Measurements from ENCODE around the gene VAX1.
A peak's percentile ranks its signal among the peaks of the same experiment; 100 is the strongest.

The VAX1 gene

GRCh38 chr10:117174439-117175214, 36.6 kb upstream of the VAX1 start:
- H3K79me1 ChIP-seq (ENCODE audit: low read depth, low read length), result no peaks in the 10 kb centered on the region
- H3K9ac ChIP-seq (ENCODE audit: low read depth, low read length, poor library complexity), result peak overlapping the region; percentile 81
- H3K9me3 ChIP-seq (replicated peaks in 1 of 2; ENCODE audit: control insufficient read depth in 2 of 2, insufficient read depth in 1 of 2, low read depth in 1 of 2, low read length in 2 of 2), result no peaks in the 10 kb centered on the region
- no peak overlapping the region for H4K8ac ChIP-seq (ENCODE audit: low read depth, low read length)
- no peak overlapping the region for H4K91ac ChIP-seq (ENCODE audit: low read depth, low read length, poor library complexity)
- peak; percentile 92 for DNase-seq (ENCODE audit: low spot score)
- H3K27me3 ChIP-seq (ENCODE audit: control insufficient read depth in 3 of 3, insufficient read depth in 3 of 3, low read depth in 1 of 3, low read length in 3 of 3), result peaks cover 2 to 59% (median 24%) of the 10 kb centered on the region in 3 experiments
- no peak overlapping the region for H3K14ac ChIP-seq (ENCODE audit: low read length)
- WGBS, 2 donors (ENCODE audit: extremely low coverage in 2 of 2, insufficient read length in 2 of 2, insufficient replicate concordance in 1 of 2), result no CpG with 5 or more reads among the region's 16 CpGs
- no peak overlapping the region for H3K23ac ChIP-seq (ENCODE audit: low read depth, low read length, poor library complexity)
- peak overlapping the region; percentile 90 for H3K4me2 ChIP-seq (ENCODE audit: insufficient read depth, low read length, poor library complexity, severe bottlenecking)
- H2AK5ac ChIP-seq (ENCODE audit: low read depth, low read length), result no peak overlapping the region
- H2BK120ac ChIP-seq (ENCODE audit: low read depth, low read length), result no peak overlapping the region
- H3K18ac ChIP-seq (ENCODE audit: low read length), result peak overlapping the region; percentile 22
- H3K27ac ChIP-seq (replicated peaks; ENCODE audit: low read length), result no peak overlapping the region
- H2BK15ac ChIP-seq (ENCODE audit: low read length), result no peak overlapping the region
- no peak overlapping the region for H2BK5ac ChIP-seq (ENCODE audit: low read length)
- no peaks in the 10 kb centered on the region for H3K36me3 ChIP-seq (replicated peaks in 1 of 2; ENCODE audit: control insufficient read depth in 2 of 2, insufficient read depth in 2 of 2, low read length in 2 of 2)
- H2BK12ac ChIP-seq (ENCODE audit: low read length), result no peak overlapping the region
- peaks cover 5 to 8% of the 10 kb centered on the region in 2 donors for H3K4me1 ChIP-seq (ENCODE audit: control insufficient read depth in 2 of 2, insufficient read depth in 1 of 2, low read depth in 1 of 2, low read length in 2 of 2)
- H3K4me3 ChIP-seq (ENCODE audit: low read length in 2 of 2), result peak overlapping the region; percentile 14 to 74
- H2AFZ ChIP-seq (ENCODE audit: low read length), result peak overlapping the region; percentile 68
- no peak overlapping the region for H3K4ac ChIP-seq (ENCODE audit: low read length)

DNA sequence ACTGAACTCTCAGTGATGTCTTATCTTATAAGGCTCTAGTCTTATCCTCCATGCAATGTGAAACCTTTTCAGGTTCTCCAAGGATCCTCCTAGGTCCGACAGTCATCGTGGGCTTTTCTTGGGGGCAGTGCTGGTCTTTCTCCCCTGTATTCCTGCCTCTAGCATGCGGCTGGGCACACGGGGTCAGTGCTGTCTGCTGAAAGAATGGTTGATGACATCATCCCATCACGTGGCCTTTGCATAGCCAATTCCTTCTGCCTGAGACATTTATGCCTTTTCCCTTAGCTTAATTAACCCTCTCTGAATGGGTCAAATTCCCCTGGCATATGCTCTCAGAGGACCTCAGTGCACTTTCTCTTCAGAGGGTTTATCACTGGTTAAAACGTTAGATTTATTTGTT, 32.2 kb upstream of the VAX1 start:
- Histone ChIP-seq H3K4me3 (ENCODE audit: low read length in 2 of 2) (no peak overlapping the region), H3K14ac (ENCODE audit: low read length) (no peak overlapping the region), H2BK12ac (ENCODE audit: low read length) (no peak overlapping the region), H3K4me2 (ENCODE audit: insufficient read depth, low read length, poor library complexity, severe bottlenecking) (no peak overlapping the region), H3K36me3 (replicated peaks in 1 of 2; ENCODE audit: control insufficient read depth in 2 of 2, insufficient read depth in 2 of 2, low read length in 2 of 2) (no peaks in the 10 kb centered on the region), H3K18ac (ENCODE audit: low read length) (no peak overlapping the region), H3K9ac (ENCODE audit: low read depth, low read length, poor library complexity) (no peak overlapping the region), H2BK120ac (ENCODE audit: low read depth, low read length) (no peak overlapping the region), H2AK5ac (ENCODE audit: low read depth, low read length) (no peak overlapping the region), H3K4me1 (ENCODE audit: control insufficient read depth in 2 of 2, insufficient read depth in 1 of 2, low read depth in 1 of 2, low read length in 2 of 2) (peaks cover 3 to 8% of the 10 kb centered on the region in 2 donors), H2AFZ (ENCODE audit: low read length) (no peak overlapping the region), H3K23ac (ENCODE audit: low read depth, low read length, poor library complexity) (no peak overlapping the region), H3K9me3 (replicated peaks in 1 of 2; ENCODE audit: control insufficient read depth in 2 of 2, insufficient read depth in 1 of 2, low read depth in 1 of 2, low read length in 2 of 2) (no peaks in the 10 kb centered on the region), H4K91ac (ENCODE audit: low read depth, low read length, poor library complexity) (no peak overlapping the region), H2BK5ac (ENCODE audit: low read length) (no peak overlapping the region), H3K27me3 (ENCODE audit: control insufficient read depth in 3 of 3, insufficient read depth in 3 of 3, low read depth in 1 of 3, low read length in 3 of 3) (peaks cover 28 to 96% (median 58%) of the 10 kb centered on the region in 3 experiments), H2BK15ac (ENCODE audit: low read length) (no peak overlapping the region), H4K8ac (ENCODE audit: low read depth, low read length) (no peak overlapping the region), H3K79me1 (ENCODE audit: low read depth, low read length) (no peaks in the 10 kb centered on the region), H3K4ac (ENCODE audit: low read length) (no peak overlapping the region), H3K27ac (replicated peaks; ENCODE audit: low read length) (no peak overlapping the region)
- DNase-seq (ENCODE audit: low spot score), result no peak
- no CpG with 5 or more reads among the region's 6 CpGs for WGBS, 2 donors (ENCODE audit: extremely low coverage in 2 of 2, insufficient read length in 2 of 2, insufficient replicate concordance in 1 of 2)

- H3K9ac ChIP-seq (ENCODE audit: low read depth, low read length, poor library complexity), result no peak overlapping the region
- no peak overlapping the region for H2AFZ ChIP-seq (ENCODE audit: low read length)
- no peak overlapping the region for H4K91ac ChIP-seq (ENCODE audit: low read depth, low read length, poor library complexity)
- no peak overlapping the region for H2BK5ac ChIP-seq (ENCODE audit: low read length)
- H3K36me3 ChIP-seq (replicated peaks in 1 of 2; ENCODE audit: control insufficient read depth in 2 of 2, insufficient read depth in 2 of 2, low read length in 2 of 2), result no peaks in the 10 kb centered on the region
- H3K27me3 ChIP-seq (ENCODE audit: control insufficient read depth in 3 of 3, insufficient read depth in 3 of 3, low read depth in 1 of 3, low read length in 3 of 3), result peaks cover 31 to 97% (median 62%) of the 10 kb centered on the region in 3 experiments
- H2BK15ac ChIP-seq (ENCODE audit: low read length), result no peak overlapping the region
- no peak overlapping the region for H3K4me2 ChIP-seq (ENCODE audit: insufficient read depth, low read length, poor library complexity, severe bottlenecking)
- no peak overlapping the region for H3K4me3 ChIP-seq (ENCODE audit: low read length in 2 of 2)
- H2BK12ac ChIP-seq (ENCODE audit: low read length), result no peak overlapping the region
- no peak overlapping the region for H3K14ac ChIP-seq (ENCODE audit: low read length)
- DNase-seq (ENCODE audit: low spot score), result no peak
- no peak overlapping the region for H3K18ac ChIP-seq (ENCODE audit: low read length)
- no peak overlapping the region for H3K23ac ChIP-seq (ENCODE audit: low read depth, low read length, poor library complexity)
- H4K8ac ChIP-seq (ENCODE audit: low read depth, low read length), result no peak overlapping the region
- no peaks in the 10 kb centered on the region for H3K79me1 ChIP-seq (ENCODE audit: low read depth, low read length)
- H3K4me1 ChIP-seq (ENCODE audit: control insufficient read depth in 2 of 2, insufficient read depth in 1 of 2, low read depth in 1 of 2, low read length in 2 of 2), result peaks cover 0 to 6% of the 10 kb centered on the region in 2 donors
- H3K27ac ChIP-seq (replicated peaks; ENCODE audit: low read length), result no peak overlapping the region
- H3K4ac ChIP-seq (ENCODE audit: low read length), result no peak overlapping the region
- no peak overlapping the region for H2AK5ac ChIP-seq (ENCODE audit: low read depth, low read length)
- no peaks in the 10 kb centered on the region for H3K9me3 ChIP-seq (replicated peaks in 1 of 2; ENCODE audit: control insufficient read depth in 2 of 2, insufficient read depth in 1 of 2, low read depth in 1 of 2, low read length in 2 of 2)
- H2BK120ac ChIP-seq (ENCODE audit: low read depth, low read length), result no peak overlapping the region
- no CpG with 5 or more reads among the region's 2 CpGs for WGBS, 2 donors (ENCODE audit: extremely low coverage in 2 of 2, insufficient read length in 2 of 2, insufficient replicate concordance in 1 of 2)
Observed at GRCh38 chr10:117169480-117169879, 31.4 kb upstream of the VAX1 start.

DNA sequence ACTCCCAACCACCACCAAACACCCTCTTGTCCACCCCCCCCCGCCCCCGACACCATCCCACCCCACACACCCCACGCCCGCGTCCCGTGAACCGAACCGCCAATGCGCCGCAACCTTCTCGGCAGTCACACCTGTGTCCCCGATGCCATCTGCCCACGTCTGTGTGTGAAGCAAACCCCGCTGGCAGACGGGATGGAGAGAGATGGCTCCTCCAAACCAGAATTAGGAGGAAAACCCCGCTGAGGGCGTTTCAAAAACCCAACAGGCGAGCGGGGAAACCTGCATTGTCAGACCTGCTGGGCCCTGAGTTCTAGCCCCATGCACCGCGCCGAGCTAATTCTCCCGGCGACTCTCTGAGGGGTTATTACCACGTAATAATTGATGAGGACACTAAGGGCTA, 30.7 kb upstream of the VAX1 start:
- no peak overlapping the region for H3K4ac ChIP-seq (ENCODE audit: low read length)
- H3K9ac ChIP-seq (ENCODE audit: low read depth, low read length, poor library complexity), result peak overlapping the region; percentile 5
- no peak overlapping the region for H4K91ac ChIP-seq (ENCODE audit: low read depth, low read length, poor library complexity)
- H3K4me3 ChIP-seq (ENCODE audit: low read length in 2 of 2), result no peak overlapping the region
- no peak overlapping the region for H2BK15ac ChIP-seq (ENCODE audit: low read length)
- DNase-seq (ENCODE audit: low spot score), result no peak
- peaks cover 35 to 99% (median 70%) of the 10 kb centered on the region in 3 experiments for H3K27me3 ChIP-seq (ENCODE audit: control insufficient read depth in 3 of 3, insufficient read depth in 3 of 3, low read depth in 1 of 3, low read length in 3 of 3)
- no peak overlapping the region for H2BK12ac ChIP-seq (ENCODE audit: low read length)
- no peak overlapping the region for H2AFZ ChIP-seq (ENCODE audit: low read length)
- peak overlapping the region; percentile 30 for H3K18ac ChIP-seq (ENCODE audit: low read length)
- peaks cover 0 to 5% of the 10 kb centered on the region in 2 donors for H3K4me1 ChIP-seq (ENCODE audit: control insufficient read depth in 2 of 2, insufficient read depth in 1 of 2, low read depth in 1 of 2, low read length in 2 of 2)
- no peak overlapping the region for H2BK5ac ChIP-seq (ENCODE audit: low read length)
- H3K14ac ChIP-seq (ENCODE audit: low read length), result no peak overlapping the region
- no peak overlapping the region for H2AK5ac ChIP-seq (ENCODE audit: low read depth, low read length)
- WGBS, 2 donors (ENCODE audit: extremely low coverage in 2 of 2, insufficient read length in 2 of 2, insufficient replicate concordance in 1 of 2), result no CpG with 5 or more reads among the region's 25 CpGs
- no peaks in the 10 kb centered on the region for H3K9me3 ChIP-seq (replicated peaks in 1 of 2; ENCODE audit: control insufficient read depth in 2 of 2, insufficient read depth in 1 of 2, low read depth in 1 of 2, low read length in 2 of 2)
- no peak overlapping the region for H4K8ac ChIP-seq (ENCODE audit: low read depth, low read length)
- H3K4me2 ChIP-seq (ENCODE audit: insufficient read depth, low read length, poor library complexity, severe bottlenecking), result no peak overlapping the region
- no peaks in the 10 kb centered on the region for H3K79me1 ChIP-seq (ENCODE audit: low read depth, low read length)
- no peak overlapping the region for H2BK120ac ChIP-seq (ENCODE audit: low read depth, low read length)
- no peak overlapping the region for H3K23ac ChIP-seq (ENCODE audit: low read depth, low read length, poor library complexity)
- no peak overlapping the region for H3K27ac ChIP-seq (replicated peaks; ENCODE audit: low read length)
- H3K36me3 ChIP-seq (replicated peaks in 1 of 2; ENCODE audit: control insufficient read depth in 2 of 2, insufficient read depth in 2 of 2, low read length in 2 of 2), result no peaks in the 10 kb centered on the region

Data from neuronal stem cell (in vitro differentiated cells).